Hematopoietic multipotent progenitor cell treated with erythropoietin and hydrocortisone succinate and interleukin-3 and kit ligand, for 6 days (in vitro differentiated cells): ENCODE results near the gene CSPG5.
A peak's percentile ranks its signal among the peaks of the same experiment; 100 is the strongest.

Source experiments
- DNase-seq: peaks from one replicate; pipeline ENCODE4 v3.0.0-alpha.2; 2015

The CSPG5 gene, protein sequence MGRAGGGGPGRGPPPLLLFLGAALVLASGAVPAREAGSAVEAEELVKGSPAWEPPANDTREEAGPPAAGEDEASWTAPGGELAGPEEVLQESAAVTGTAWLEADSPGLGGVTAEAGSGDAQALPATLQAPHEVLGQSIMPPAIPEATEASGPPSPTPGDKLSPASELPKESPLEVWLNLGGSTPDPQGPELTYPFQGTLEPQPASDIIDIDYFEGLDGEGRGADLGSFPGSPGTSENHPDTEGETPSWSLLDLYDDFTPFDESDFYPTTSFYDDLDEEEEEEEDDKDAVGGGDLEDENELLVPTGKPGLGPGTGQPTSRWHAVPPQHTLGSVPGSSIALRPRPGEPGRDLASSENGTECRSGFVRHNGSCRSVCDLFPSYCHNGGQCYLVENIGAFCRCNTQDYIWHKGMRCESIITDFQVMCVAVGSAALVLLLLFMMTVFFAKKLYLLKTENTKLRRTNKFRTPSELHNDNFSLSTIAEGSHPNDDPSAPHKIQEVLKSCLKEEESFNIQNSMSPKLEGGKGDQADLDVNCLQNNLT

DNA sequence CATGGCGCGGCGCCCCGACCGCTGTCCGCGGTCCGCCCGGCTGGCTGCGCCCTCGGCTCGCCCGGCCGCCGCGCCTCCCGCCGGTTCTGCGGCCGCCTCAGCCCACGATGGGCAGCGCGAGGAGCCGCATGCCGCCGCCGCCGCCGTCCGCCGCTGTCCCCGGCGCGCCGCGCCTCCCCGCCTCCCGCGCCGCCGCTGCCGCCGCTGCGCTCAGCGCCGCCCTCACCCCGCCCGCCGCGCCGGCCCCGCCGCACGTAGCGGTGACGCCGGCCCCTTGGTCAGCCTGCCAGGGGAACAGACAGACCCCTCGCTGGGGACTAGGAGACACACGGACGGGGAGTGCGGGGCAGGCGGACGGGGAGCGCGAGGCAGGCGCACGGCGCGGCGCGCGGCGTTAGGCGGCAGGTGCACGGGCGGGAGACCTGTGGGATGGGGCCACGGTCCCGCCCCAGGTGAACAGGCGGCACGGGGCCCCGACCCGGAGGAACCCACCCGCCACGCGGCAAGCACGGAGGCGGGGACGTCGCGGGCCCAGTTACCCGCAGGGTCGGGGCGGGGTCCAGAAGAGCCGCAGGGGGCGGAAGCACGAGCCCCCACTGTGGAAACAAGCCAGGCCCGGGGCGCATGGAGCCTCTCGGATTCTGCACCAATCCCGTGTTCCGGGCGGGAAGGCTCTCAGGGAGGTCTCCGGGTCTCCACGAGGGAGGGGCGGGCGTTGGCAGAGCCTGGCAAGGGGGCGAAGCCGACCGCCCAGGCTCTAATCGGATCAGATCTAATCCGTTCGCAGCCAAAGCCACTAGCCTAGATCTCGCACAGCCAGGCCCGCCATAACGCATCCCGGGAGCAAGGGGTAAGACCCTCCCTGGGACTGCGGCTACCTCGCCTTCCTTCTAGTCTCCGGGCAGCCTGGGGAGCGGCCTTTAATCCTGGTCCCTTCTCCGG lies at the start of gene CSPG5:
CSPG5 (minus strand) TSS at position 175 of the 942 bp plus-strand sequence; CDS start at position 3, 172 bp downstream.
- peak; percentile 24 for DNase-seq

DNA sequence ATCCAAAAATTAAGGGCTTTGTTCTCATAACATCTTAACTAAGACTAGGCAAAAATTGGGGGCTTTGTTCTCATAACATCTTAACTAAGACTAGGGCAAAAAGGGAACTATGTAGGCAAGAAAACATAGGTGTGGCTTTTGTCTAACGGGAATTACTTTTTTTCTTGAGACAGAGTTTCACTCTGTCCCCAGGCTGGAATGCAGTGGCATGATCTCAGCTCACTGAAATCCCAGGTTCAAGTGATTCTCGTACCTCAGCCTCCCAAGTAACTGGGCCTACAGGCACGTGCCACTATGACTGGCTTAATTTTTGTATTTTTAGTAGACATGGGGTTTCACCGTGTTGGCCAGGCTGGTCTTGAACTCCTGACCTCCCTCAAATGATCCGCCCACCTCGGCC lies 49.8 kb upstream of the CSPG5 start:
- no peak for DNase-seq

DNA sequence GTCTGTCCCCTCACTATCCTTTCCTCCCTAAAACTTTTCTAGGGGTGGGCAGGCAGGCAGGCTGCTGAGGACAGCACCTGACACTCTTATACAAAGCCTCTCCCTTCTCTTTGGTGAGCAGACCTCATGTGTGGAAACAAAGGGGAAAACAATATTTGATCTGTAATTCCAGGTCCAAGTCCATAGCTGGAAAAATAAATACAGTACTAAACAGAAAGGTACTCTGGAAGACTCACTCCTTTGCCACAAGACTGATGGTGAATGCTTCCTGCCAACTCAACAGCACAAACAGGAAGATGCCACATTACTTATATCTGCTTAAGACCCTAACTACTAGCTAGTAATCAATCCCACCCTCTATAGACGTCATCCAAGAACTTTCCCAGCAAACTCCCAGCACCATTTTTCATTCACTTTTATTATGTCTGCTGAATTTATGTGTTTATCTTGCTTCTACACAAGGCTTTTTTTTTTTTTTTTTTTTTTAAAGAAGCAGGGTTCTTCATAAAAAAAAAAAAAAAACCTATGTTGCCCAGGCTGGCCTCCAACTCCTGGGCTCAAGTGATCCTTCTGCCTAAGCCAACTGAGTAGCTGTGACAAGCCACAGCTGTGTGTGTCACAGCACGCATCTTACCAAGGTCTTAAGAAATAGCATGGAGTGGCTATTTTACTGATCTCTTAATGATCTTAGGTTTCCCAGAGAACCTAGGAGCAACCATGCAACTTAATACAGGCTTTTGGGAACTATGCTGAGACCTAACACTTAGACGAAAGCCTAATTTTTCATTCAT lies 44.2 kb upstream of the CSPG5 start:
- DNase-seq: no peak

DNA sequence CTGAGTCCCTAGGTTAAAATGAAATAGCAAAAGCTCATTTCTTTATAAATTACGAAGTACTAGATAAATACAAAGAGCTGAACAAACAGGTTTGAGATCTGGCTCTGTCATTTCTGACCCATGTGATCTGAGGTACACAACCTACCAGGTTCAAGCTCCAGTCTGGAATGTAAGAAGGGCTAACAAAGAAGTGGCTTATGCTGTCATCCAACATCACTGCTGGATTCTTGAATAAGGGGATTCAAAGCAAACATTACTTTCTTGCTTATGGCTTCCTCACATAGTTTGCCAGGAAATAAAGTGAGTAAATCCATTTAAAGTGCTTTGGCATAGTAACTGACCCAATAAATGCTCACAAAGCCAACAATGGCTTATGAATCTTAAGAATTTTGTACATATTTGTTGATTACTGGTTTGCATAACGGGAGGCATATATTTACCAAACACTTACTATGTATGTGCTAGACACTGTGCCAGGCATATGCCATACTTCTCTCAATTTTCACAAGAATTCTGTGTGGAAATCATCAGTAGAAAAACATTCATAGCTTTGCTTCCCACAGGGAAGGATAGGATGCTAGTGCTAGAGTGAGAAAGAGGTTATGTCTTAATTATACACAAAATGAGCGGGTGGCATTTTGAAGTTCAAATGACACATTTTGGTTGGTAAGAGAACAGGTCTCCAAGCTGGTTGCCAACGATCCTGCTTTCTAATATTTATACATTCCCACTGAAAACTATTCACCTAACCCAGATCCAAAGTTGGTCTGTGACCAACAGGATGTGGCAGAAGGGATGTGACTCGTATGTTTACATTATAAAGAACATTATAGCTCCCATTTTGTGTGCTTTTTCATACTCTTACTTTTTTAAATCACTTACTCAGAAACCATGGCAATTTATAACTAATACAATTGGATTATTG lies 38.7 kb upstream of the CSPG5 start:
- DNase-seq: no peak

DNA sequence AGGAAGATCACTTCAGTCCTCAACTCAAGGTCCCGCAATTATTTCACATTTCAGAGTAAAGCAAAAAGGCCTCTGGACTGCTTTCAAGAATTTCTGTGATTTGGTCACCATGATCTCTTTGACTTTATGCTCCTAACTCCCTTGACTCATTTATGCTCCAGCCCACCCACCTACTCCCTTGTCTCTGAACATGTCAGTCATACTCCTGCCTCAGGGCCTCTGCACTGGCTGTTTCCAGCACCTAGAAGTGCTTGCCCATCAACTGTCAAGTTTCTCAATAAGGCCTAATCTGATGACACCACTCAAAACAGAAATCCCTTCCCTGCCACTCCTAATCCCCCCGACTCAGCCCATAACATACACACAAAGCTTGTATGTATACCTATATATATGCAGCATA lies 36.1 kb upstream of the CSPG5 start:
- no peak for DNase-seq

DNA sequence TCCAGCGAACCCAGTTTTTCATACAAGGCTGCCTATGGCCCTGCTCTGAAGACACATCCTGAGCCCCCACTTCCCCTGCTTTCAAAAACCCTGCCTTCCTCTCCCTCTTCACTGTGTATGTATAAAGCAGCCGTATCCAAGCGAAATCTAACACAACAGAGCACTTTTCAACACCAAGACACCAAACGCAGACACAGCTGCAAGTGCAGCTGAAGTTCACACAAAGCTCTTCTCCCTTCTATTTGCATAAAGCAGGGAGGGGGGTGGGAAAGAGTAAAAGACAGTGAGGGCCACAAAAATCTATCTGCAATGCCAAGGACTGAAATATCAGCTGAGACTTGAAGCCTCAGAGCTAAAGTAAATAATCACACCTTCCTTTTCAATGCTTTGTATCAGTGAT lies 35.1 kb upstream of the CSPG5 start:
- DNase-seq: no peak

DNA sequence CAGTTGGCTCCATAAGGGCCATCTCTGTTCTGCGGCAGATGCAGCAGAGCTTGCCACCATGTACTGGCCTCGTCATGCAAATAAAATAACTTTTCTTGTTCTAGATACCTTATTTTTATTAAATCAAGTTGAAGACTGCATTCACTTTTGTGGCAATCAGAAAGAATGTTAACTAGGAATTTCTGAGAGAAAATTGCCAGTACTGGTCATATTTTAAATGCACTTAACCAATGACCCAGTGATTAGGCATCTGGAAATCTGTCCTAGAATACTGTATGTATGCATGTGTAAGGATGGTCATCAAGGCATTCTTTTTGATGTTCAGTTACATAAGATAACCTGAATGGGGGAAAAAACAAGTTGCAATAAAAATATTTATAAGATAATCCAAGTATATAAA lies 34.2 kb upstream of the CSPG5 start:
- no peak for DNase-seq

DNA sequence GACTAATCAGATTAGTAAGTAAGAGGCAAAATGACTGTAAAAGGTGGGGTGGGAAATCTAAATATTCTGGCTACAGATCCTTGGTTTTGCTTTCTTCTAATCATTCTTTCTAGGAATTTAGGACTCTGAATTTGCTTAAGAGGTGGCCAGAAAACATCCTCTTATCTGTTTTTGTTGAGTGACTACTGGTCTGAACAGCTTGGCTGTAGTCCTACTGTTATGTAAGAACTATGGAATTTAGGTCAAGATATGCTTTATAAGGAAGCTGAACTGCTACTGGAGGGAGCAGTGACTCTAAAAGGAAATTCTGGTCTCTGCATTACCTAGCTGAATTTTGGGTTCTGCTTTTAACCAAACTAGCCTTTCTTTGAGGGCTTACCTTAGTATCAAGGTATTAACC lies 33.5 kb upstream of the CSPG5 start:
- DNase-seq: no peak

DNA sequence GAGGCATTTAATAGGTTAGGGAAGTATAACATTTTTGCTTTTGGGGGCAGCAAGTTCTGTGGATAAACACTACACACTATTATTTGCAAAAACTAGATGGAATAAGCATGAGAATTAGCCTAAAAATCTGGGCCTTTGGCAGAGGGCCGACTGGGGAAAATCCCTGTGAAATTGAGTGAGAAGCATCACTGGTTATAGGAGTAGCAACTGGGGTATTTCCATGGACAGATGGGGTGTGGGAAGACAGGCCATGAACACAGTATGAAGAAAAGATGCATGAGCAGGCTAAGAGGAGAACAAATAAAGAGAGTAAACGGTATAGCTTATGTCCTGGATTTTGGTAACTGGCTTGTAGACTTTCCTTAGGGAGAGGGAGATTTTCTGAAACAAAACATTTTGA lies 32.9 kb upstream of the CSPG5 start:
- no peak for DNase-seq

DNA sequence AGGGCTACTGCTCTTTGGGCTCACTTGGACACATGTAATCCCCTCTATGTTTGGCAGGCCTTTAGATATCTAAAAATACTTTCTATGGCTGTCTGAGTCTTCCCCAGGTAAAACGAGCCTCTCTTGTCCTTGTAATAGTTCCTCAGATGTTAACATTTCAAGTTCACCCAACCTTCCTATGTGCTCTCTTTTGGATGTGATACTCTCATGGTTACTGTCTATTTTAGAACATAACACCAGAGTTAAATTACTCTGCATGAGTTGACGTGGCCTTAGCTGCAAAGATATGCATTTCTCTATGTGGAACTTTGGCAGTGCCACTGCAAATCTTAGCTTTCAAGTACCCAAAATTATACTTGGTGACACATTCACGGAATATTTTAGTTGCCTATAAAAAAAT lies 31.9 kb upstream of the CSPG5 start:
- no peak for DNase-seq

DNA sequence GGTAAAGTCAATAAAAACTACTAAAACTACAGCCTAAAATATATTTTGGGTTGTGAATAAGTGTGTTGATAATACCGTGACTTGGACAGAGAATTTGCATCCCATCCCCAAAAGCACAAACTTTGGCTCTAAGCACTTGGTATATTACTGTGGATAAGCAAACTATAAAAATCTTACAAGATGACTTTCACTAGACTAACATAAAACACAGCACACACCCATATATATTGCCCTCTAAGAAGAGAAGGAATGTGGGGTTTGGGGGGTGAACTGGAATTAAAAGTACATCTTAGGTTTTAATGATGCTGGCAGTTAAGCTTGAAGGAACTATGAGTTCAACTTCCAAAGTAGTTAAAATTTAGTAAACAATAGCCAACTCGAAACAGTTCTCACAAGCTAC lies 28.7 kb upstream of the CSPG5 start:
- DNase-seq: no peak

DNA sequence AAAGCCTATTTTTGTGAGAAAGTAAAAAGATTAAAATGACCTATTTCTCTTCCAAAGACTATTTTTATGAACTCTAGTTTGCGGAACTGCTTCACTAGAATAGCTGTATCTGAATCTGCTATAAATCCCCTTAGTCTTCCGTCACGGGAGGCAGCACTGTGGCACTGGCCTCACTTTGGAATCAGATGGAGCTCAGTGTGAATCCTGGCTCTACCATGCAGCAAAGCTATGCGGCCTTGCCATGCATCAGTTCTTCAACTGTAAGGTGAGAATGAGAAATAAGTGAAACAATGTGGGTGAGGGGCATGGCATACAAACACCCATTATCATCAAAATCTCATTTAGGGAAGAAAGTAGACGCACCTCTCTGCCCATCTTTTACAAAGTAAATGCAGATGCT lies 27.5 kb upstream of the CSPG5 start:
- DNase-seq: no peak

DNA sequence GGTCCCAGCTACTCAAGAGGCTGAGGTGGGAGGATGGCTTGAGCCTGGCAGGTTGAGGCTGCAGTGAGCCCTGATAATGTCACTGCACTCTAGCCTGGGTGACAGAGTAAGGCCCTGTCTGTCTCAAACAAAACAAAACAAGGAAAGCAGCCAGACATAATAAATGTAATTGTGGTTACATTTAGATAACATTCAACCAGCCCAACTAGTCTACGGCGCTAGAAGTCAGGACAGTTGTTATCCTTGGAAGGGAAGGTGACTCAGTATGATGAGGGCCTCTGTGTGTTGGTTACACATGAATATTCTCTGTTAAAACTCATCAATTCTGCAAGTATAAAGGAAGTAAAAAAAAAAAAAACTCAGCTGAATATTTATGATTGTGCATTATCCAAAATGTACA lies 27.0 kb upstream of the CSPG5 start:
- DNase-seq: no peak

DNA sequence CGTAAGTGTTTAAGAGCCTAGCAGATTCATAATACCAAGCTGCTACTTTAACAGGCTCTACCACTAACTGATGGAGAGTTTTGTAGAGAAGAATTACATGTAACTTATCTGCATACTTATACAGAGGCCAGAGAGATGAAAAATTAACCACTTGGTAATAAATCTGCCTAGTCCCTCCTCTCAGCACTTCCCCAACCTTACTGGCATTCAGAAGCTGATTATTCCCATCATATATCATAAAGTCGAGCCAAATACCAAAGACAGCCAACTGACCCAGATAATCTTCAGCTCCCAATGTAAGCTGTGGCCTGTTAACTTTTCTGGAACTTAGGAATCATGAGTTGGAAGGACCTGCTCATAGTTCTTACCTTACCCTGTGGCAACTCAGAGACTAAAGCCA lies 25.5 kb upstream of the CSPG5 start:
- DNase-seq: no peak

DNA sequence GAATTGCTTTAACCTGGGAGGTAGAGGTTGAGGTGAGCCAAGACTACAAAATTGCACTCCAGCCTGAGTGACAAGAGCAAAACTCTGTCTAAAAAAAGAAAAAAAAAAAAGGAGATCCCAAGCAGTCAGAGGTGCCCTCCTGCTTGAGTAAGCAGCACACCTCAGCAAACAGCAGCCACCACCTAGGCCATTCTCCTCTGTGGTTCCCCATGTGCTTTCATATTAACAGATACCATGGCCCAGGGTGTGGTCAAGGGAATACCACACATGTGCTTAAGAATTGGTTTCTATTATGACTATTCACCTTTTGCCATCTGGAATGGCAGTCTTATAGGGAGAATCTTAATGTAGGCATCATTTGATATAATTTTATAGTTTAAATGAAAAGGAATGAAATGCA lies 24.7 kb upstream of the CSPG5 start:
- DNase-seq: no peak

DNA sequence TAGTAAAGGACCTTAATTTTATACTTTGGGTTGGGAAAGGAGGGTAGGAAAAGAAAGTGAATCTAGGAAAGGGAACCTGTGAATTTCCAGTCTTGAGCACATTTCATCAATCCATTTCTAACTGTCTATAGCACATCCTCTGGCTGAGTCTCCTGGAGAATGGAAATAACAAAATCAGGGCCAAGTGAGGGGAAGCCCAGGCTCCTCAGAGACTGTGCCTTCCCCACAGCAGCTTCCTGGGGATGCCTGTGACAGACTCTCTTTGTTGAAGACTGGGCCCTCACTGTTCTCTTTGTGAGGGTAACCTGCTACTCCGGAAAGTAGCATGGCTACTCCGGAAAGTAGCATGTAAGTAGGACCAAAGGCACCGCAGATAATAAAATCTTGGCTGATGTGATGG lies 22.6 kb upstream of the CSPG5 start:
- DNase-seq: no peak

DNA sequence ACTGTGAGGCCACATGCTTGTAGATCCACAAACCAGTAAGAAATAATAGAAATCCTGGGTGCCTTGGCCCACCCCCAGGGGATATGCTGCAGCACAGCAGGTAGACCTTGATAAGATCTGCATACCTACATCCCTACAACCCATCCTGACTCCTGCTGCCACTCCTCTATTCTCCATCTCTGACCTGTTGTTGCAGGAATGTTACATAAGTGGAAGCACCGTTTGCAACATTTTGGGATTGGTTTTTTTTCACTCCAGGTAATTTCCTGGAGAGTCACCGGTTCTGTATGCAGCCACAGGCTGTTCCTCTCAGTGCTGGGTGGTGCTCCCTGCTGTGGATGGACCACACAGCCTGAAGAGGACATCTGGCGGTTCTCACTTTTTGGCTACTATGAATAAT lies 16.1 kb upstream of the CSPG5 start:
- no peak for DNase-seq

DNA sequence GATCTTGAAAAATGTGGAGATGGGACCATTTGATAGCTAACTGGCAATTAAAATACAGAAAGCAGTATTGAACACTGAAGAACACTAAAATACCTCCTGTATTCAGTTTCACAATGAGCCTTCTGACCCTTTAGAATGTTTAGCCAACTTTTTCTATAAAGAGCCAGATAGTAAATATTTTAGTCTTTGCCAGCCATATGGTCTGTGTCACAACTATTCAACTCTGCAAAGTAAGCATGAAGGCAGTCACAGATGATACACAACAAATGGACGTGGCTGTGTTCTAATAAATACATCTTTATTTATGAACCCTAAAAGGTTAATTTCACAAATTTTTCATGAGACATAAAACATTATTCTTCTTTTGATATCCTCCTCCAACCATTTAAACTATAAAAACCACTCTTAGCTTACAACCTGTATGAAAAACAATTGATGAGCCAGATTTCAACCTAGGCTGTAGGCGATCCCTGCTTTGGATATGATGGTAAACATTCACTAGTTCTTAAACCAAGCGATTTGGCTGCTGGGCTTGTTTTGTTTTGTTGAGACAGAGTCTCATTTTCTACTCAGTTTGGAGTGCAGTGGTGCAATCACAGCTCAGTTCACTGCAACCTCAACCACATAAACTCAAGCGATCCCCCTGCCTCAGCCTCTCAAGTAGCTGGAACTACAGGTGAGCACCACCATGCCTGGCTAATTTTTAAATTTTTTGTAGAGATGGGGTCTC lies 13.6 kb upstream of the CSPG5 start:
- no peak for DNase-seq

DNA sequence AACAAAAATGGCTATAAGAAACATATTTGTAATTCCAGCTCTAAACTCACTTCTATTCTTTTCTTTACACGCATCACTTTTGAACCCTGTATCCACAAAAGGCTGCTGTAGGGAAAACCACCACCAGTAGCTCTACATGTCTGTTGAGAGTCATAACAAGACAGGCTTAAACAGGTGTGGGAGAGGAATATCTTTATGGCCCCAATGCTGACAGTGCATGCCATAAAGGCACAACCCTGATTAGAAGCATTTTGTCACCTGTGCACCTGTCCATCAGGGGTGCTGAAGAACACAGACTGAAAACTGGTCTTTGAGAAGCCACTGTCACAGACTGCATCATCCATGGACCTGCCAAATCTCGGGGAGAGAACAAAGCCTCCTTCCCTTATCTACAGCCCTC lies 11.6 kb upstream of the CSPG5 start:
- no peak for DNase-seq

DNA sequence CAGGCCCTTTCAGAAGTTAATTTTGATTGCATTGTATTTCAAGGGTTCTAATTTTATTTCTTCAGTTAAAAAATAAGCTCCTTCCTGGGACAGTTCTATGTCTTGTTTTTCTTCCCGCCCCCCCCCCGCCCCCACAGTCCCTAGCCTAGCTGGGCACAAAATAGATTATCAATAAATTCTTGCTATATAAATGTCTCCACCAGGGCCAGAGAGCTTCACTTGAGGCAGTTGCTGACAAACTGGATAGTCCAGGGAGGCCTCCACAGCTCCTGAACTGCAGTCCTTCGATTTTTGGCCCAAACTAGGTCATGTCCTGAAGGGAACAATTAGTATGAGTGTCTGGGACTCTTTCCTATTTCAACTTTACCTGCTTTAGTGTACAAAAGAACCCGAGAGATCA lies 9.9 kb upstream of the CSPG5 start:
- DNase-seq: peak; percentile 11

DNA sequence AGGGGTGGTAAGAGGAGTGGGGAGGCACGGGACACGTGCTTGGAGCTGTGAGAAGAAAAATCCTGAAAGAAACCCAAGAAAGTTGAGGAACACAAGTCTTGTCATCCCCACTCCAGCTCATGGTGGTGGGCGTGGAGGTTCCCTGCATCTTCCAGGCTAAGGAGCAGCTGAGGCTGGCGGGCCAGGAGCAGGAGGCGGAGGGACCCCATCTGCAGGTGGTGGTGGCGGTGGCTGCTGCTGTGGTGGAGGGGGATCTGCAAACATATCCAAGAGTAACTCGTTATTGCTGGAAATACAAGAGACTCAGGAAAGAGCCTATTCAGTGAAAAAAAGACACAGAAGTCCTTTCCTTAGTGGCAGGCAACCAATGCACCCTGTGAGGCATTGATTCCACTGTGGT lies 9.4 kb upstream of the CSPG5 start:
- no peak for DNase-seq
